ENCODE results near the gene LCK. TPM values are rescaled to one million over a fixed set of nuclear protein-coding genes. Genes with fewer than 3 reads are reported as not detected.

LCK gene
- total and polyA plus RNA-seq, 9 of the 15 experiments (the other 6 are each of a cell fraction or from before 2014, with no cell fraction given): 0.04 to 0.47 (median 0.13) TPM; not detected in 6

DNA sequence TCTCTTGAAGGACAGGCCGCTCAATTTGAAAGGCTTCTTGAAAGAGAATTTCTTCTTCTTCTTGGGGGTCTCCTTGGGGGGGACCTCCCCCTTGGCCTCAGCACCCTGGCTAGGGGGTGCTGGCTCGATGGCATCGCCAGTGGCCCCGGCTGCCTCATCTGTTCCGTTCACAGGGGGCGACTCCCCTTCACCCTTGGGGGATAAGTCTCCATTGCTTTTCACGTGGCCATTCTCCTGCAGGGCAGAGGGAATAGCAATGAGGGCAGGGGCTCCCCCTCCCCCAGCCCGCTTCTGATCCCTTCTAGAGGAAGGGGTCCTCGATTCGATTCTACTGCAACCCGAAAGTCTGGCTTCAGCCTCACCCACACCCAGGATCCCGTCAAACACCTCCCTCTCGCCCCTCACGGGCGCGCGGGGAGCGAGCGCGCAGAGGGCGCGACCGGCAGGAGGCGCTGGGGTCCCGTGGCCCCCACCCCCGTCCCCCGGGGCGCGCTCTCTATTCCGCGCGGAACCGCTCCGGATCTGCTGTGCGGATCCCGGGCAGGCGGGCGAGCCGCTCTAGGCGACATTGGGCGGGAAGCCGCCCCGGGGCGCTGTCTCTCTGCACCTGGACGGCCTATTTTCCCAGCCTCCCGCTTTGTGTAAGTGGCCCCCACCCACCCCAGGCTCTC is 83.9 kb downstream of the LCK start (continued):
- TF ChIP-seq ADNP (tag; IDR thresholded peaks at IDR 0.05) (no peak), ZNF583 (CRISPR knock-in tag; IDR thresholded peaks at IDR 0.05) (no peak), MCM5 (IDR thresholded peaks at IDR 0.05; ENCODE audit: low read depth) (no peak), ELF1 (tag; IDR thresholded peaks at IDR 0.05) (no peak), GATAD2B (IDR thresholded peaks at IDR 0.05; ENCODE audit: borderline replicate concordance) (peak; percentile 85), ZBTB8A (IDR thresholded peaks at IDR 0.05; ENCODE audit: partially characterized antibody) (no peak), HDAC1 (IDR thresholded peaks at IDR 0.05) (peak in 1 of 2 experiments; percentile 85; a peak in 2 of 4 replicates), RBM14 (IDR thresholded peaks at IDR 0.05; ENCODE audit: borderline replicate concordance, insufficient read depth, low read depth, low read length) (0 out of 2 replicates have a peak, but pooled peaks have one; percentile 93), ZNF324 (CRISPR knock-in tag; IDR thresholded peaks at IDR 0.05) (no peak), ZNF561 (CRISPR knock-in tag; conservative IDR thresholded peaks at IDR 0.05) (no peak), SMARCC2 (IDR thresholded peaks at IDR 0.05; ENCODE audit: low read depth) (no peak), TRIM24 (IDR thresholded peaks at IDR 0.05) (0 out of 4 replicates have a peak, but pooled peaks of 1 of the 2 experiments have one; percentile 15), ZNF785 (CRISPR knock-in tag; IDR thresholded peaks at IDR 0.05) (no peak), ZC3H11A (IDR thresholded peaks at IDR 0.05; ENCODE audit: low read depth, low read length) (no peak), ZNF224 (CRISPR knock-in tag; IDR thresholded peaks at IDR 0.05) (no peak), SPI1 (IDR thresholded peaks at IDR 0.05; ENCODE audit: borderline replicate concordance, low read depth, low read length) (no peak), CSDE1 (IDR thresholded peaks at IDR 0.05) (no peak)
- TF ChIP-seq, protein P1, sequence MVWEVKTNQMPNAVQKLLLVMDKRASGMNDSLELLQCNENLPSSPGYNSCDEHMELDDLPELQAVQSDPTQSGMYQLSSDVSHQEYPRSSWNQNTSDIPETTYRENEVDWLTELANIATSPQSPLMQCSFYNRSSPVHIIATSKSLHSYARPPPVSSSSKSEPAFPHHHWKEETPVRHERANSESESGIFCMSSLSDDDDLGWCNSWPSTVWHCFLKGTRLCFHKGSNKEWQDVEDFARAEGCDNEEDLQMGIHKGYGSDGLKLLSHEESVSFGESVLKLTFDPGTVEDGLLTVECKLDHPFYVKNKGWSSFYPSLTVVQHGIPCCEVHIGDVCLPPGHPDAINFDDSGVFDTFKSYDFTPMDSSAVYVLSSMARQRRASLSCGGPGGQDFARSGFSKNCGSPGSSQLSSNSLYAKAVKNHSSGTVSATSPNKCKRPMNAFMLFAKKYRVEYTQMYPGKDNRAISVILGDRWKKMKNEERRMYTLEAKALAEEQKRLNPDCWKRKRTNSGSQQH (CRISPR knock-in tag; IDR thresholded peaks at IDR 0.05): no peak; the same call in 1 of the 2 replicates
- TF ChIP-seq, protein P2, sequence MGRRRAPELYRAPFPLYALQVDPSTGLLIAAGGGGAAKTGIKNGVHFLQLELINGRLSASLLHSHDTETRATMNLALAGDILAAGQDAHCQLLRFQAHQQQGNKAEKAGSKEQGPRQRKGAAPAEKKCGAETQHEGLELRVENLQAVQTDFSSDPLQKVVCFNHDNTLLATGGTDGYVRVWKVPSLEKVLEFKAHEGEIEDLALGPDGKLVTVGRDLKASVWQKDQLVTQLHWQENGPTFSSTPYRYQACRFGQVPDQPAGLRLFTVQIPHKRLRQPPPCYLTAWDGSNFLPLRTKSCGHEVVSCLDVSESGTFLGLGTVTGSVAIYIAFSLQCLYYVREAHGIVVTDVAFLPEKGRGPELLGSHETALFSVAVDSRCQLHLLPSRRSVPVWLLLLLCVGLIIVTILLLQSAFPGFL (CRISPR knock-in tag; IDR thresholded peaks at IDR 0.05): no peak
- TF ChIP-seq, protein P3, sequence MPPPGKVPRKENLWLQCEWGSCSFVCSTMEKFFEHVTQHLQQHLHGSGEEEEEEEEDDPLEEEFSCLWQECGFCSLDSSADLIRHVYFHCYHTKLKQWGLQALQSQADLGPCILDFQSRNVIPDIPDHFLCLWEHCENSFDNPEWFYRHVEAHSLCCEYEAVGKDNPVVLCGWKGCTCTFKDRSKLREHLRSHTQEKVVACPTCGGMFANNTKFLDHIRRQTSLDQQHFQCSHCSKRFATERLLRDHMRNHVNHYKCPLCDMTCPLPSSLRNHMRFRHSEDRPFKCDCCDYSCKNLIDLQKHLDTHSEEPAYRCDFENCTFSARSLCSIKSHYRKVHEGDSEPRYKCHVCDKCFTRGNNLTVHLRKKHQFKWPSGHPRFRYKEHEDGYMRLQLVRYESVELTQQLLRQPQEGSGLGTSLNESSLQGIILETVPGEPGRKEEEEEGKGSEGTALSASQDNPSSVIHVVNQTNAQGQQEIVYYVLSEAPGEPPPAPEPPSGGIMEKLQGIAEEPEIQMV (tag; conservative IDR thresholded peaks at IDR 0.05; ENCODE audit: low read depth): no peak
- TF ChIP-seq, protein P4, sequence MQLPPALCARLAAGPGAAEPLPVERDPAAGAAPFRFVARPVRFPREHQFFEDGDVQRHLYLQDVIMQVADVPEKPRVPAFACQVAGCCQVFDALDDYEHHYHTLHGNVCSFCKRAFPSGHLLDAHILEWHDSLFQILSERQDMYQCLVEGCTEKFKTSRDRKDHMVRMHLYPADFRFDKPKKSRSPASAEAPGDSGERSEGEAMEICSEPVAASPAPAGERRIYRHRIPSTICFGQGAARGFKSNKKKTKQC (CRISPR knock-in tag; IDR thresholded peaks at IDR 0.05): peak; percentile 53; the same call in 1 of the 2 replicates
- TF ChIP-seq, protein P5, sequence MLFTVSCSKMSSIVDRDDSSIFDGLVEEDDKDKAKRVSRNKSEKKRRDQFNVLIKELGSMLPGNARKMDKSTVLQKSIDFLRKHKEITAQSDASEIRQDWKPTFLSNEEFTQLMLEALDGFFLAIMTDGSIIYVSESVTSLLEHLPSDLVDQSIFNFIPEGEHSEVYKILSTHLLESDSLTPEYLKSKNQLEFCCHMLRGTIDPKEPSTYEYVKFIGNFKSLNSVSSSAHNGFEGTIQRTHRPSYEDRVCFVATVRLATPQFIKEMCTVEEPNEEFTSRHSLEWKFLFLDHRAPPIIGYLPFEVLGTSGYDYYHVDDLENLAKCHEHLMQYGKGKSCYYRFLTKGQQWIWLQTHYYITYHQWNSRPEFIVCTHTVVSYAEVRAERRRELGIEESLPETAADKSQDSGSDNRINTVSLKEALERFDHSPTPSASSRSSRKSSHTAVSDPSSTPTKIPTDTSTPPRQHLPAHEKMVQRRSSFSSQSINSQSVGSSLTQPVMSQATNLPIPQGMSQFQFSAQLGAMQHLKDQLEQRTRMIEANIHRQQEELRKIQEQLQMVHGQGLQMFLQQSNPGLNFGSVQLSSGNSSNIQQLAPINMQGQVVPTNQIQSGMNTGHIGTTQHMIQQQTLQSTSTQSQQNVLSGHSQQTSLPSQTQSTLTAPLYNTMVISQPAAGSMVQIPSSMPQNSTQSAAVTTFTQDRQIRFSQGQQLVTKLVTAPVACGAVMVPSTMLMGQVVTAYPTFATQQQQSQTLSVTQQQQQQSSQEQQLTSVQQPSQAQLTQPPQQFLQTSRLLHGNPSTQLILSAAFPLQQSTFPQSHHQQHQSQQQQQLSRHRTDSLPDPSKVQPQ (CRISPR knock-in tag; IDR thresholded peaks at IDR 0.05; ENCODE audit: borderline replicate concordance): no peak

All from K562 (cell line).